T-cell (primary cell): Measurements from ENCODE around the gene PLPPR1. TPM values are rescaled to one million over a fixed set of nuclear protein-coding genes. Genes with fewer than 3 reads are reported as not detected.

ENCODE experiments used
- ATAC-seq, 4 experiments: fragments of 200-7000 bp in 3 of 4; fragments of 150-1000 bp in 1 of 4; cut with Tn5 transposase; replicated peaks in 1 of 4; 1 replicate in 3 of 4; 2 replicates in 1 of 4; pipeline ENCODE4 v1.10.0; 2021; ENCODE audit warnings: moderate library complexity in 3 of 4, mild to moderate bottlenecking in 2 of 4, moderate number of reproducible peaks in 1 of 4
- CTCF ChIA-PET, 2 donors: fragments of 300-600 bp; sonication (Branson Sonifier 250); formaldehyde crosslinking; loops; one replicate each; lab custom pipeline; 2022; ENCODE audit warnings: antibody characterized with exemption in 2 of 2; lab: Charles Lee
- POLR2A ChIA-PET, 2 donors: fragments of 300-600 bp; sonication (Branson Sonifier 250); formaldehyde crosslinking; loops; one replicate each; lab custom pipeline; 2022; ENCODE audit warnings: antibody characterized with exemption in 2 of 2; lab: Charles Lee
- DNase-seq, 35 experiments: peaks; one replicate each; pipeline versions ENCODE4 v3.0.0 to v3.0.0-alpha.2; 2013 to 2023
- H3K27ac ChIP-seq: one replicate; pipeline ENCODE4 v1.5.1; 2013; ENCODE audit warnings: low read length
- H3K27me3 ChIP-seq, 2 experiments: replicated peaks in 1 of 2; 1 replicate in 1 of 2; 2 replicates in 1 of 2; pipeline versions ENCODE4 v1.6.1 to v1.7.0; 2013; ENCODE audit warnings: low read length in 1 of 2, mixed read lengths in 1 of 2; ENCODE audit not compliant: control insufficient read depth in 2 of 2, insufficient read depth in 2 of 2; ENCODE audit errors: extremely low read depth in 1 of 2
- H3K36me3 ChIP-seq, 2 donors: 1 replicate in 1 of 2; 2 replicates in 1 of 2; pipeline versions ENCODE4 v1.6.1 to v1.7.0; 2013; ENCODE audit warnings: low read length in 1 of 2; ENCODE audit not compliant: control insufficient read depth in 2 of 2, insufficient read depth in 1 of 2; ENCODE audit errors: extremely low read depth in 1 of 2
- H3K4me1 ChIP-seq, 2 experiments: 1 replicate in 1 of 2; 2 replicates in 1 of 2; pipeline versions ENCODE4 v1.6.1 to v1.7.0; 2013; ENCODE audit warnings: low read length in 2 of 2, mixed read lengths in 1 of 2; ENCODE audit not compliant: insufficient read depth in 2 of 2, control insufficient read depth in 1 of 2; ENCODE audit errors: extremely low read depth in 1 of 2
- H3K4me3 ChIP-seq, 2 donors: 1 replicate in 1 of 2; 2 replicates in 1 of 2; pipeline versions ENCODE4 v1.5.1 to v1.7.0; 2013; ENCODE audit warnings: mild to moderate bottlenecking in 2 of 2, low read length in 1 of 2, moderate library complexity in 1 of 2; ENCODE audit not compliant: control insufficient read depth in 1 of 2; ENCODE audit errors: extremely low read depth in 1 of 2
- H3K9me3 ChIP-seq: 2 replicates; pipeline ENCODE4 v1.7.0; 2013
- H3K27ac Mint-ChIP-seq, 2 donors: one replicate each; pipeline ENCODE4 v1.8.0; 2020 to 2021; ENCODE audit warnings: mild to moderate bottlenecking in 2 of 2, mixed read lengths in 2 of 2
- H3K27me3 Mint-ChIP-seq, 2 donors: one replicate each; pipeline ENCODE4 v1.8.0; 2021 to 2022; ENCODE audit warnings: mixed read lengths in 2 of 2
- H3K36me3 Mint-ChIP-seq: one replicate; pipeline ENCODE4 v1.8.0; 2021; ENCODE audit warnings: mixed read lengths
- H3K4me1 Mint-ChIP-seq, 3 donors: one replicate each; pipeline ENCODE4 v1.8.0; 2020 to 2022; ENCODE audit warnings: mixed read lengths in 3 of 3, mild to moderate bottlenecking in 1 of 3
- H3K4me3 Mint-ChIP-seq, 3 donors: one replicate each; pipeline ENCODE4 v1.8.0; 2020 to 2022; ENCODE audit warnings: mild to moderate bottlenecking in 3 of 3, mixed read lengths in 3 of 3, moderate library complexity in 3 of 3
- H3K9me3 Mint-ChIP-seq, 3 donors: one replicate each; pipeline ENCODE4 v1.8.0; 2020 to 2022; ENCODE audit warnings: mixed read lengths in 3 of 3
- WGBS: methylation state at CpG from one replicate; pipeline ENCODE4 v1.1.5; 2013; ENCODE audit warnings: missing lambda C conversion rate; ENCODE audit not compliant: insufficient coverage; 5-methylcytosine and 5-hydroxymethylcytosine counted together
- total RNA-seq, 35 experiments: library from RNA in 6 of 35; stranded (reverse) in 6 of 35; fragments of 120-200 nt in 1 of 35; gene quantifications; one replicate each; pipeline versions ENCODE4 v1.2.1 to v1.2.4 and lab custom pipeline; 2013 to 2026

Gene PLPPR1
- total RNA-seq, 5 donors from 2014 or later (not counting 1 experiment from before 2014, with no cell fraction given) = not detected

DNA sequence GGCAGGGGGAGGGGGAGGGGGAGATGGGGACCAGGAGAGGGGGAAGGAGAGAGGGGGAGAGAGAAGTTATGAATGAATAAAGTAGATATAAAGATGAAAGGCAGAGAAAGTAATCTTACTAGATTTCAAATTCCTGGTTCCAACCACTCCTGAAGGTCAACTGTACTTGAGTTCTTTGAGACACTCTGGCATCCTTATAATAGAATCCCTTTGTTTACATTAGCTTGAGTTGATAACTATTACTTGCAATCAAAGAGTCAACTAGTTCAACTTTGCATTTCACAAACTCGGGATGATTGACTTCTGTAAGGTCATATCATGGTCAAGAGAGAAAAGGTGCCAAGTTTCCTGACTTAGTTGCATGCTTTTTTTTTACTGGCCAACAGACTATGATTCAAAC lies 314.1 kb downstream of the PLPPR1 start:
- POLR2A ChIA-PET = no interaction called here
- Histone ChIP-seq H3K27me3 (peaks cover 0 to 2% of the 10 kb centered on the region in 2 experiments), H3K4me3 (no peak overlapping the region), H3K4me1 (no peaks in the 10 kb centered on the region), H3K36me3 (no peaks in the 10 kb centered on the region), H3K27ac (no peak overlapping the region), H3K9me3 (no peaks in the 10 kb centered on the region)
- DNase-seq = no peak
- no peak overlapping the region for H3K27ac Mint-ChIP-seq
- peaks cover 21 to 24% of the 10 kb centered on the region in 2 donors for H3K27me3 Mint-ChIP-seq
- H3K4me3 Mint-ChIP-seq = no peak overlapping the region
- no peak for ATAC-seq
- WGBS = no CpG with 5 or more reads among the region's 1 CpG
- no peaks in the 10 kb centered on the region for H3K9me3 Mint-ChIP-seq
- no peaks in the 10 kb centered on the region for H3K36me3 Mint-ChIP-seq
- CTCF ChIA-PET = no interaction called here
- no peaks in the 10 kb centered on the region for H3K4me1 Mint-ChIP-seq

DNA sequence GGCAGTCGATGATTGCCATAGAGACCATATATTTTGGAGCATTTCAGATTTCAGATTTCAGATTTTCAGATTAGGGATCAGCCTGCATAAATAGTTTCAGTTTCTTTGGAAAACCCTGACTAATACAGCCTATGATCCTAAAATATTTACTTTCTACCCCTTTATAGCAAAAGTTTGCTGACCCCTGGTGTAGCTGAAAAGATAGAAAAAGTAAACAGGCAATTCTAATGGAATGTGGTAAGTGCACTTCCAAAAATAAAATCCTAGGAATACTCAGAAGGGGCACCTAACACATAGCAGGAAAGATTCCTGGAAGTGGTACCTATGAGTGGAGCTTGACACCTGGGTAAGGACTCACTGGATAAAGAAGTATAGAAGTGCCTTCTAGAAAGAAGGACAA lies 321.8 kb downstream of the PLPPR1 start:
- Mint-ChIP-seq H3K4me3 (no peak overlapping the region), H3K4me1 (no peaks in the 10 kb centered on the region), H3K36me3 (no peaks in the 10 kb centered on the region), H3K27ac (no peak overlapping the region), H3K9me3 (no peaks in the 10 kb centered on the region), H3K27me3 (peaks cover 11 to 16% of the 10 kb centered on the region in 2 donors)
- H3K4me1 ChIP-seq = no peaks in the 10 kb centered on the region
- ATAC-seq (no peak), DNase-seq (no peak)
- H3K36me3 ChIP-seq = no peaks in the 10 kb centered on the region
- no peaks in the 10 kb centered on the region for H3K27me3 ChIP-seq
- H3K27ac ChIP-seq = no peak overlapping the region
- no CpG with 5 or more reads among the region's 1 CpG for WGBS
- no peaks in the 10 kb centered on the region for H3K9me3 ChIP-seq
- ChIA-PET POLR2A (no interaction called here), CTCF (no interaction called here)
- H3K4me3 ChIP-seq = no peak overlapping the region

DNA sequence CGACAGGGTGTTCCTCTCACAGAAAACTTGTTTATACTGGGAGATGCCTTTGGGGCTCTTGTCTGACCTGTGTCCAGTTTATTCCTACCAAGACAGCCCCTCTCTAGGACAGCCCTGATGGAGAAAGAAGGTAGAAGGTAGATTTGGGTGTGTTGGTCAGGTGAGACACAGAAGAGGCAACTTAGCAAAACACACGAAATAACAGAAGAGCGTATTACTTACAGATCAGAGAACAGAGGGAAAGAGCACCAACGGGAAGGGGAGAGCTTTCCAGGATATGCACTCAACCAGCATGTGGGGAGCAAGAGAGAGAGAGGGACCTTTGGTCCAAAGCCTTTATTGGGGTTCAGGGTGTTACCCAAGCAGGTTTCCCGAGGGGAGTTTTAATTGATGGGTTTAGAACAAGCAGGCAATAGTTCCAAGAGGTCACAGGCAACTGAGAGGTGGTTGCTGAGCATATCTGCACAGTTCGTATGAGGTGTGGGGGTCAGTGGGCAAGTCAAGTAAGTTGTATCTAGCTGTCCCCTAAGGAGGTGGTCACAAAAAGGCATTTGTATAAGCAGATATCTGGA lies 324.5 kb downstream of the PLPPR1 start:
- peaks cover 7 to 15% of the 10 kb centered on the region in 2 donors for H3K27me3 Mint-ChIP-seq
- H3K27ac ChIP-seq = no peak overlapping the region
- no peaks in the 10 kb centered on the region for H3K9me3 Mint-ChIP-seq
- no peaks in the 10 kb centered on the region for H3K9me3 ChIP-seq
- ChIA-PET POLR2A (no interaction called here), CTCF (no interaction called here)
- no peak overlapping the region for H3K27ac Mint-ChIP-seq
- no peaks in the 10 kb centered on the region for H3K36me3 Mint-ChIP-seq
- H3K36me3 ChIP-seq = no peaks in the 10 kb centered on the region
- H3K4me1 ChIP-seq = no peaks in the 10 kb centered on the region
- H3K4me3 Mint-ChIP-seq = no peak overlapping the region
- ATAC-seq (no peak), DNase-seq (no peak)
- no peaks in the 10 kb centered on the region for H3K4me1 Mint-ChIP-seq
- H3K27me3 ChIP-seq = peaks cover 0 to 7% of the 10 kb centered on the region in 2 experiments
- H3K4me3 ChIP-seq = no peak overlapping the region
- WGBS = 75% methylated on average over 4 of the region's 6 CpGs

DNA sequence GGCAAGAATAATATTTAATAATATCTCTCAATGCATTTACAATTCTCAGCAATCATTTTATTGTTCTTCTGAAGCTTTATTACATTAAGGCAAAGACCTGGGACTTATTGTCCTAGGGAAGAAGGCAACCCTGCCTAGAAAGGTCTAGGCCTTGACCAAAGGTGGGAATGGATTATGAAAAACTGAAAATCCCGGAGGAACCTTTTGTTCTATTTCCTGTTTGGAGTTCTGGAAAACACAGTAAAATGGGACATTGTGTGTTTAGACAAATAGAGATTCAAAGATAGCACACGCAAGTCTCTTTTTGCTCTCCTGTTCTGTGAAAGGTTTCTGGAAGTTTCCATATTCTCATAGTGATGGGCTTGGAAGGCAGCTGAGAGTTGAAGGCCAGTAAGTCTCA lies 325.2 kb downstream of the PLPPR1 start:
- H3K27me3 Mint-ChIP-seq = peaks cover 7 to 11% of the 10 kb centered on the region in 2 donors

DNA sequence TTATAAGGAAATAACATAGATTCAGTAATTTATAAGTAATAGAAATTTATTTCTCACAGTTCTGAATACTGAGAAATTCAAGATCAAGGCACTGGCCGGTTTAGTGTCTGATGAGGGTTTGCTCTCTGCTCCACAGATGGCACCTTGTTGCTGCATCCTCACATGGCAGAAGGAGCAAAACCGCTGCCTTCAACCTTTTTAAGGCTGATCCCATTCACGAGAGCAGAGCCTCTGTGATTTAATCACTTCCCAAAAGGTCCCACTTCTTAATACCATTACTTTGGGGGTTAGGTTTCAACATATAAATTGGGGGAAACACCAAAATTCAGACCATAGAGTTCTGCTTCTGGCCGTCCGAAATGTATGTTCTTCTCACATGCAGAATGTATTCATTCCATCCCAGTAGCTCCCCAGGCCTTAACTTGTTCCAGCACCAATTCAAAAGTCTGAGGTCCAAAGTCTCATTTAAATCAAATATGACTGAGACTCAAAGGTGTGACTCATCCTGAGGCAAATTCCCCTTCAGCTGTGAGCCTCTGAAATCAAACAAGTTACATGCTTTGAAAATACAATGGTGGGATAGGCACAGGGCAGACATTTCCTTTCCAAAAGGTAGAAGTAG lies 325.7 kb downstream of the PLPPR1 start:
- POLR2A ChIA-PET = no interaction called here
- H3K27ac Mint-ChIP-seq = no peak overlapping the region
- H3K4me3 ChIP-seq = no peak overlapping the region
- H3K36me3 Mint-ChIP-seq = no peaks in the 10 kb centered on the region
- H3K27ac ChIP-seq = no peak overlapping the region
- DNase-seq (no peak), ATAC-seq (no peak)
- peaks cover 0 to 11% of the 10 kb centered on the region in 2 experiments for H3K27me3 ChIP-seq
- peaks cover 7 to 8% of the 10 kb centered on the region in 2 donors for H3K27me3 Mint-ChIP-seq
- H3K36me3 ChIP-seq = no peaks in the 10 kb centered on the region
- CTCF ChIA-PET = no interaction called here
- WGBS = 100% methylated on average over 2 of the region's 5 CpGs
- no peaks in the 10 kb centered on the region for H3K9me3 ChIP-seq
- no peak overlapping the region for H3K4me3 Mint-ChIP-seq
- H3K4me1 ChIP-seq = no peaks in the 10 kb centered on the region
- H3K4me1 Mint-ChIP-seq = no peaks in the 10 kb centered on the region
- no peaks in the 10 kb centered on the region for H3K9me3 Mint-ChIP-seq

More for the DNA sequence above, 325.2 kb downstream of the PLPPR1 start:
- no peak overlapping the region for H3K4me3 Mint-ChIP-seq
- H3K4me1 ChIP-seq = no peaks in the 10 kb centered on the region
- no peaks in the 10 kb centered on the region for H3K36me3 Mint-ChIP-seq
- no peak for ATAC-seq
- 88% methylated on average over 2 of the region's 2 CpGs for WGBS
- H3K9me3 Mint-ChIP-seq = no peaks in the 10 kb centered on the region
- H3K27ac Mint-ChIP-seq = no peak overlapping the region
- CTCF ChIA-PET = no interaction called here
- peaks cover 0 to 11% of the 10 kb centered on the region in 2 experiments for H3K27me3 ChIP-seq
- DNase-seq = no peak
- POLR2A ChIA-PET = no interaction called here
- H3K36me3 ChIP-seq = no peaks in the 10 kb centered on the region
- H3K9me3 ChIP-seq = no peaks in the 10 kb centered on the region
- H3K27ac ChIP-seq = no peak overlapping the region
- H3K4me3 ChIP-seq = no peak overlapping the region
- no peaks in the 10 kb centered on the region for H3K4me1 Mint-ChIP-seq

DNA sequence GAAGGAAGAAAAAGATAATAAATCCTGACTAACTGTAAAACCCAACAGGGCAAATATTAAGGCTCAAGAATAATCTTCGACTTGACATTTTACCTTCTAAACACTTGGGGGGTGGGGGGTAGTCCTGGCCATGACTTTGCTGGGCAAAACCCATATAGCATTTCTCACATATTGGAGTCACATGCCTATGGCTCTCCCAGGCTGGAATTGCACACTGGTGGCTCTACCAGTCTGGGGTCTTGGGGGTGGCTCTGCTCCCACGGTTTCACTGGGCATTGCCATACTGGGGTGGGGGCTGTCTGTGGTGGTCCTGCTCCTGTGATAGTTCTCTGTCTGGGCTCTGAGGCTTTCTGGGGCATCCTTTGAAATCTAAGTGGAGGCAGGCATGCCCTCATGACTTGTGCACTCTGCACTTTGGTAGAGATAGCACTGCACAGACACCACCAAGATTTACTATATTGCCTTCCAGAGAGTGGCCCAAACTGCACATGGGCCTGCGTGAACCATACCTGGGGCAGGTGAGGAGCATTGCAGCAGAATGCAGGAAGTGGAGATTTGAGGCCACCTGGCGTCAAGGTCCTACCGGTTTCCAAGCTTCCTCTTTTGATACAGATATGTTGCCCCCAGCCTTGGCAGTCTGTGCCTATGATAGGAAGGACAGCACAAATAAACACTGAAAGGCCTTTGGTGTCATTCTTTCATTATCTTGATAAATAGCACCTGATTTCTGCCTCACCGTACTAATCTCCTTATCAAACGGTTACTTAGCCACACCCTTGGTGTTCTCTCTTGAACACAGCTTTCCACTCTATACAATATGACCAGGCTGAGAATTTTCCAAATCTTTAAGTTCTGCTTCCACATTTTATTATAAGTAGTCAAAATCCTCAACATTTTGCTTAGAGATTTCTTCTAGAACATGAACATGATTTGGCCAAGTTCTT lies 326.5 kb downstream of the PLPPR1 start:
- Histone ChIP-seq H3K4me3 (no peak overlapping the region), H3K36me3 (no peaks in the 10 kb centered on the region), H3K4me1 (no peaks in the 10 kb centered on the region), H3K27me3 (peaks cover 0 to 11% of the 10 kb centered on the region in 2 experiments), H3K27ac (no peak overlapping the region), H3K9me3 (no peaks in the 10 kb centered on the region)
- Mint-ChIP-seq H3K4me1 (no peaks in the 10 kb centered on the region), H3K27ac (no peak overlapping the region), H3K27me3 (peaks cover 7 to 8% of the 10 kb centered on the region in 2 donors), H3K36me3 (no peaks in the 10 kb centered on the region), H3K9me3 (no peaks in the 10 kb centered on the region), H3K4me3 (no peak overlapping the region)
- ATAC-seq (no peak), DNase-seq (no peak)
- ChIA-PET POLR2A (no interaction called here), CTCF (interaction anchor here (0.6 to 0.8 kb wide), 2 partner anchors 43 to 120 kb away, joined by 3 to 5 read pairs; no protein-coding TSS in a partner anchor)
- 74% methylated on average over 5 of the region's 7 CpGs for WGBS
